Neutrophil (primary cell): ENCODE measurements around the gene TDRD15.

Experiments used
- H3K27ac ChIP-seq: fragments of 200-600 bp; sonication (generic); 2 replicates; pipeline ENCODE4 v1.5.1; 2016; ENCODE audit warnings: mild to moderate bottlenecking, moderate library complexity
- H3K27me3 ChIP-seq: fragments of 200-600 bp; sonication (generic); 2 replicates; pipeline ENCODE4 v1.6.0; 2016; ENCODE audit warnings: mild to moderate bottlenecking
- H3K36me3 ChIP-seq: fragments of 200-600 bp; sonication (generic); 2 replicates; pipeline ENCODE4 v1.5.1; 2017
- H3K4me1 ChIP-seq, 2 experiments: fragments of 200-600 bp in 1 of 2; sonication (generic) in 1 of 2; 1 replicate in 1 of 2; 2 replicates in 1 of 2; pipeline versions ENCODE4 v1.5.1 to v1.6.1; 2013 to 2016; ENCODE audit warnings: low read depth in 1 of 2, low read length in 1 of 2, mild to moderate bottlenecking in 1 of 2, moderate library complexity in 1 of 2; ENCODE audit not compliant: control insufficient read depth in 1 of 2, insufficient read depth in 1 of 2
- H3K4me3 ChIP-seq, 2 experiments: fragments of 200-600 bp in 1 of 2; sonication (generic) in 1 of 2; 1 replicate in 1 of 2; 2 replicates in 1 of 2; pipeline ENCODE4 v1.5.1; 2013 to 2016; ENCODE audit warnings: low read depth in 1 of 2, low read length in 1 of 2, mild to moderate bottlenecking in 1 of 2, moderate library complexity in 1 of 2
- H3K9me3 ChIP-seq: fragments of 200-600 bp; sonication (generic); 2 replicates; pipeline ENCODE4 v1.5.1; 2016
- CTCF ChIP-seq: fragments of 200-600 bp; sonication (generic); IDR thresholded peaks from 2 replicates; pipeline ENCODE4 v1.5.1; 2016; ENCODE audit warnings: antibody characterized with exemption

Gene TDRD15

GRCh38 chr2:21165350-21165749 is 41.6 kb downstream of the TDRD15 start:
- TF ChIP-seq CTCF: no peak
- no peaks in the 10 kb centered on the region for H3K36me3 ChIP-seq
- H3K4me1 ChIP-seq: no peaks in the 10 kb centered on the region
- no peaks in the 10 kb centered on the region for H3K9me3 ChIP-seq
- no peak overlapping the region for H3K4me3 ChIP-seq
- no peaks in the 10 kb centered on the region for H3K27me3 ChIP-seq
- H3K27ac ChIP-seq: no peak overlapping the region

DNA sequence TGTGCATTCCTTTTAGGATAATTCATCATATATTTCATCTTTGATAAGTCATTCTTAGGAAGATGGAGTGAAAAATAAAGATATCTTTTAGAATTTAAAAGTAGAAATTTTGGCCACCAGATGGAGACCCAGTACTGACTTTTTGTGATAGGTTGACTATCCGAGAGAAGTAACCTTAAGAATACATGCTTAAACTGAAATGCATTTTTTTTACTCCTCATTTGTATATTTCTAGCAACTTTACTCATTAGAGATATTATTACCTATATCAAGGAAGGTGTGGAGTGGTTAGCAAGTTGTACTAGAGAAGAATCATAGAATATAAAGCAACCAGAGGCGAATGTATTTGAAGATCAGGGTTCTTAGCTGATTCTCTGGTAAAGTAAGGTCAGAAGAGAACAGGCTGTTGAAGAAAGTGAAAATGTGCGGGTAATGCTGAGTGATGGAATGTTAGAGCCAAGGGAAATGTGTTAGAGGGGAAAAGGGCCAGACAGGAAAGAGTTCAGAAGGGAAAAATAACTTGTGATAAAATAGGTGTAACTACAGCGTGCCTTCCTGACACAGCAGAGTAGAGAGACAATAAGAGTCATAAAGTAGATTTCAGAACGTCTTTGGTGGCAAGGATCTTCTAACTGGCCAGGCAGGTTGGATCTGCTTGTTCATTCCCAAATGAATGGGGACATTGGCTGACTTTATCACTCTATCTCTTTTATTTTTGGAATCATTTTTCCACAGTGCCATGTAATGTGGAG is 52.3 kb downstream of the TDRD15 start:
- H3K36me3 ChIP-seq: no peaks in the 10 kb centered on the region
- no peaks in the 10 kb centered on the region for H3K4me1 ChIP-seq
- H3K27ac ChIP-seq: no peak overlapping the region
- H3K27me3 ChIP-seq: no peaks in the 10 kb centered on the region
- no peak for TF ChIP-seq CTCF
- no peaks in the 10 kb centered on the region for H3K9me3 ChIP-seq
- no peak overlapping the region for H3K4me3 ChIP-seq

DNA sequence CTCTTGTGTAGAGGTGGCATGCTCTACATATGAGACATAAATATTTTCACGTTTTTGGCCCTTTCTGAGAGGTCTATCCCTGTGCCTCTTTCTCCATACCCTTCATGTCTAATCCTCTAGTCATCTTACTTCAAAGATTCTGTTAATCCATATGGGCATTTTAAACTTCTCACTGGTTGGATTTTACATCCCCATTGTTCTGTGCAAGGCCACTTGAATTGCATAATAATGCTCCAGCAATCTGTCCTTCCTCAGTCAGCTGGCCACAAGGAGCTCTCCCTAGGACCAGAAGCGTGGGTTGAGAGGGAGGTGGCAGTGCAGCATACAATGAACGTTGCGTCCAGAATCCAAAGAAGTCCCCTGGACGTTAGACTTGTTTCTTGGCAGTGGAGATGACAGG is 58.2 kb downstream of the TDRD15 start:
- no peak for TF ChIP-seq CTCF
- H3K4me3 ChIP-seq: no peak overlapping the region

GRCh38 chr2:21183306-21183705 is 59.5 kb downstream of the TDRD15 start:
- Histone ChIP-seq H3K27me3 (no peaks in the 10 kb centered on the region), H3K36me3 (no peaks in the 10 kb centered on the region), H3K27ac (no peak overlapping the region), H3K9me3 (no peaks in the 10 kb centered on the region), H3K4me3 (no peak overlapping the region), H3K4me1 (no peaks in the 10 kb centered on the region)
- TF ChIP-seq CTCF: no peak

More for the DNA sequence above, 58.2 kb downstream of the TDRD15 start:
- Histone ChIP-seq H3K9me3 (no peaks in the 10 kb centered on the region), H3K36me3 (no peaks in the 10 kb centered on the region), H3K27me3 (no peaks in the 10 kb centered on the region), H3K27ac (no peak overlapping the region), H3K4me1 (no peaks in the 10 kb centered on the region)

- H3K27ac ChIP-seq: no peak overlapping the region
- H3K27me3 ChIP-seq: no peaks in the 10 kb centered on the region
- H3K36me3 ChIP-seq: no peaks in the 10 kb centered on the region
- no peak overlapping the region for H3K4me3 ChIP-seq
- TF ChIP-seq CTCF: no peak
- H3K9me3 ChIP-seq: no peaks in the 10 kb centered on the region
- H3K4me1 ChIP-seq: no peaks in the 10 kb centered on the region
Observed at GRCh38 chr2:21183726-21184125, 60.0 kb downstream of the TDRD15 start.
